VCaP (cell line): Measurements from ENCODE around the gene TTC13.

Experiments
- H3K27ac ChIP-seq: fragments of 450-650 bp; 2 replicates; pipeline ENCODE4 v1.5.1; 2017
- TF ChIP-seq, protein P1 (sequence below): fragments of 450-650 bp; conservative IDR thresholded peaks from 2 replicates; pipeline ENCODE4 v1.5.1; 2017; ENCODE audit warnings: mild to moderate bottlenecking, moderate library complexity

Gene TTC13

DNA sequence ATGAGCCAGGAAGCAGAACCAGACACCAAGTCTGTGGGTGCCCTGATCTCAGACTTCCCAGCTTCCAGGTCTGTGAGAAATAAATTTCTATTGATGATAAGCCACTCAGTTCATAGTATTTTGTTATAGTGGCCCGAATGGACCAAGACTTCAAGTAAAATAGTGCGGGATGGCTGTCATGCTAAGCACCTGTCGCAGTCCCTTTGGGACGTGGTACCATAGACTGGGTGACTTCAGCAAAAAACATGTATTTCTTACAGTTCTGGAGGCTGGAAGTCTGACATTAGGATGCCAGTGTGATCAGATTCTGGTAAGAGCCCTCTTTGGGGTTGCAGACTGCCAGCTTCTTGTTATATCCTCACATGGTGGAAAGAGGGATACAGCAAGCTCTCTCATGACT lies 107.7 kb downstream of the TTC13 start:
- no peak overlapping the region for H3K27ac ChIP-seq

DNA sequence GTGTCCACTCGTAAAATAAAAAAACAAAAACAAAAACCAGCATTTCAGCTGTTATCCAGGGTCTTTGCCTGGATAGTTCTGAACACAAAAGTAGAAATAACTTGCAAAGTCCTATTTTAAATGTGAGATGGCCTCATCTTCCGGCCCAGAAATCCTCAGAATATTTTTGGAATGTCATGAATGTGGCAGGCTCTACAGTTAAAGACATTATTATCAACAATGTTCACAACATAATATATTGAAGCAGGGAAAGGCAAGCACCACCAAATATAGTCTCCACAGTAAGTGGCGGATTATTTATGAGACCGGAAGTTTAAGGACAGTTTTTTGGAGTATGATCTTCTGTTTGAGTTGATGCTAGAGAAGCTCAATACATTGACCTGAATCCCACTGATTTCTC lies 109.2 kb downstream of the TTC13 start:
- H3K27ac ChIP-seq: peak overlapping the region; percentile 76
- TF ChIP-seq, protein P1, sequence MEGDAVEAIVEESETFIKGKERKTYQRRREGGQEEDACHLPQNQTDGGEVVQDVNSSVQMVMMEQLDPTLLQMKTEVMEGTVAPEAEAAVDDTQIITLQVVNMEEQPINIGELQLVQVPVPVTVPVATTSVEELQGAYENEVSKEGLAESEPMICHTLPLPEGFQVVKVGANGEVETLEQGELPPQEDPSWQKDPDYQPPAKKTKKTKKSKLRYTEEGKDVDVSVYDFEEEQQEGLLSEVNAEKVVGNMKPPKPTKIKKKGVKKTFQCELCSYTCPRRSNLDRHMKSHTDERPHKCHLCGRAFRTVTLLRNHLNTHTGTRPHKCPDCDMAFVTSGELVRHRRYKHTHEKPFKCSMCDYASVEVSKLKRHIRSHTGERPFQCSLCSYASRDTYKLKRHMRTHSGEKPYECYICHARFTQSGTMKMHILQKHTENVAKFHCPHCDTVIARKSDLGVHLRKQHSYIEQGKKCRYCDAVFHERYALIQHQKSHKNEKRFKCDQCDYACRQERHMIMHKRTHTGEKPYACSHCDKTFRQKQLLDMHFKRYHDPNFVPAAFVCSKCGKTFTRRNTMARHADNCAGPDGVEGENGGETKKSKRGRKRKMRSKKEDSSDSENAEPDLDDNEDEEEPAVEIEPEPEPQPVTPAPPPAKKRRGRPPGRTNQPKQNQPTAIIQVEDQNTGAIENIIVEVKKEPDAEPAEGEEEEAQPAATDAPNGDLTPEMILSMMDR: no peak

More for the DNA sequence above, 107.7 kb downstream of the TTC13 start:
- TF ChIP-seq, protein P1: no peak

- TF ChIP-seq, protein P1: no peak
- peak overlapping the region; percentile 76 for H3K27ac ChIP-seq
Observed at GRCh38 chr1:230868736-230869385, 109.8 kb downstream of the TTC13 start.

DNA sequence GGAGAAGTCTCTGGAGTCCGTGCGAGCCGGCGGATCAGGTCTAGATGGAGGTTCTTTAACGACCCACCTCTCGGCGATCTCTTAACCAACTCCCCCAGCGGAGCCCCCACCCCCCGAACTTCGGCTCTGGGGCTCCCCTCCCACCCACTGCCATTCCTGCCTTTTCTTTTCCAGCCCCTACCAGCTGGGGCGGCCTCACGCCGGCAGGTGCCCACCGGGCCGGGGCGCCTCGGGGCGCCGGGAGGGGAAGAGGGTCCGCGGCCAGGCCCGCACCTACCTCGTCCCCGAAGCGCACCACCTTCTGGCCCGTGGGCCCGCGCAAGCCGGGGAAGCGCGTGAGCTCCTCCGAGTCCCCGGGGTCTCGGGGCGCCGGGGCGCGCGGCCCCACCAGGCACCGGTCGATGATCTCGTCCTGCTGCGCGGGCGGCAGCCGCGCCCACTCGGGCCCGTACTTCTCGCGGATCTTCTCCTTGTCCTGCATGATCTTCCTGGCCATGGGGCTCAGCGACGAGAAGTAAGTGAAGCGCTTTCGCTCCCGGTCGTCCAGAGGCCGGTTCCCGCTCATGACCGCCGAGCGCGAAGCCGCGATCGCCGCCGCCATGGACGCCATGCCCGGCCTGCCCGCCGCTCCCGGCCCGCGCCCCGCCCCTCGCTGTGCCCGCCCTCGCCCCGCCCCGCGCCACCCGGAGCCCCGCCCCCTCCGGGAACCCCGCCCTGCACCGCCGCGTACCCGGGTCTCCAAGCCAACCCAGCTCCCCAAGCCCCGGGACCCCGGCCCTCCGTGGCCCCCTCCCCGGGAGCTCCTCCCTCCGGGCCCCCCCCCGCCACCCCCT lies 110.5 kb downstream of the TTC13 start, which contains the start of gene C1orf198:
Gene C1orf198 (minus strand): TSS at position 619 of the 833 bp plus-strand sequence. CDS start 9 bp downstream, at position 610.
- TF ChIP-seq, protein P1: no peak
- H3K27ac ChIP-seq: peak within 1 kb of the TSS; percentile 76

- peak overlapping the region; percentile 76; the same call in 1 of the 2 replicates for H3K27ac ChIP-seq
- TF ChIP-seq, protein P1: no peak
Observed at GRCh38 chr1:230867101-230867902, 111.4 kb downstream of the TTC13 start.

DNA sequence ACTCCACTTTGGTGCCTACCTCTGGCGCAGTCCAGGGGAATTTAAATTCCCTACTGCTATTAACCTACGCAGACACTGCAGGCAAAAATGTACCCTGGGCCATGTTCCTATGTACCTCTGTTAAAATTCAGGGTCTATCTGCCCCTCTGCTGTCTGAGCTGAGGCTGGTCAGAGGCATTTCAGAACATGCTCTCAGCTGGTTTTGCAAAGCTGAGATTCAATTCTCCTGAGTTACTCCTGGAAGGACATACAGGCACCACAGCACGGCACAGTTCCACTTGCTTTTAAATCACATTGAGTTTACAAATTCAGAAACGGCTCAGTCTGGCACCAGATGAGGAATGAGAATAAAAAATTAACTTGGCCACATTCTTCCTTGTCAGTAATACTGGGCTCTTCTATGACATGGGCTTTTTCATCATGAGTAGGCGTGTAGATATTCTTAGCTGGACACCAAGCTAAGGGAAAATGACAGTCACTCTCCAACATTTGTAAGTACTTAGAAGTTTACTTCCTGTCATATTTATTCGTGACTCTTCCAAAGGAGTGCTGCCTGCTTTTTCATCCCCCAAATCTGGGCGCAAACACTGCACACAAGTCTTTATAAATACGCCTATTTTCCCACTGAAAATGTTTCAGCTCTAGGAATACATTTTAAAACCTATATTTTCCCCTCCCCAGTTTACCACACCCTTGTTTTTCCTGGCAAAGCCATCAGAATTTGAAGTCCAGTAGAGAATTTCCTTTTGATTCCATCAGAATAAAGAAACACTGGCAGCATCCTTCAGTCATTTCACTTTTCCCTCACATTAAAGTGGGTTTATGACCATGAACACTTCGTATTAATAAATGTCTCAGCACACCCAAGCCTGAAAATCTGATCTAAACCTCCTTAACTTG lies 112.2 kb downstream of the TTC13 start:
- no peak overlapping the region for H3K27ac ChIP-seq

More for the DNA sequence above, 112.2 kb downstream of the TTC13 start:
- TF ChIP-seq, protein P1: no peak
